GM19328 (cell line): ENCODE data around the gene CCDC69.

Source experiments
- ATAC-seq: cut with Tn5 transposase; IDR thresholded peaks from one replicate; pipeline ENCODE4 v1.9.1; 2021; ENCODE audit warnings: mild to moderate bottlenecking, moderate library complexity; ENCODE audit not compliant: unreplicated experiment

CCDC69 gene

DNA sequence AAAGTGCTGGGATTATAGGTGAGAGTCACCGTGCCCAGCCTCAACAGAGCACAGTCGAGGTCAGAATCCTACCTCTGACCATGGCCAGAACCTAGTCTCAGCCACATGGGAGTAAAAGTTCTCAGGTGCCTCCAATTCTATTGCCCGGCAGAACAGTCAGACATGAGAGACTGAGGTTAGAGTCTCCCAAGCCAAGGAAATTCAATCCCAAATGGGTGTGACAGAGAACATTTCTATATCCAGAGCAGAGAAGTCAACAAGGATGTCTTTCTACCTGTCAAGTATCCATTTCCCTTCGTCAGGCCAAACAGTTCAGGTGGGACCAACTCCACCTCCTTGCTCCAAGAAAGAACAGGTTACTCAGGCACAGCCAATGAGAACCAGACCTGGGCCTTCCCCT lies 76.9 kb downstream of the CCDC69 start:
- ATAC-seq, result no peak

DNA sequence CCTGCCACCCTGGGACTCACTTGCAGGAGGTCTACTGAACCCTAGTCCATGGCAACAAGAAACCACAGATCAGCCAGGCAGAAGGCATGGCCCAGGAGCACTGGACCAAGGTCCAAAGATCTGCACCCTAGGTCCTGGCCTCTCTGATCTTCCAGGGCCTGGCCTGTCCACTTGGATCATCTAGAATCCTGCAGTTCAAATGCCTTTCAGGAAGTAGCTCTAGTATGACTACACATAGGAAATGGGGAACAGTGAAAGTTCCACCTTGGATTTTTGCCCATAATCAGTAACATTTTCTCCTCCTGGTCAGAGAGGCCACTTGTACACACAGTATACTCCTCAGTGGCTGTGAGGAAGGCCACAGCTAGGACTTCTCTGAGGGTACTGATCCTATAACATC lies 77.8 kb downstream of the CCDC69 start:
- ATAC-seq, result no peak

DNA sequence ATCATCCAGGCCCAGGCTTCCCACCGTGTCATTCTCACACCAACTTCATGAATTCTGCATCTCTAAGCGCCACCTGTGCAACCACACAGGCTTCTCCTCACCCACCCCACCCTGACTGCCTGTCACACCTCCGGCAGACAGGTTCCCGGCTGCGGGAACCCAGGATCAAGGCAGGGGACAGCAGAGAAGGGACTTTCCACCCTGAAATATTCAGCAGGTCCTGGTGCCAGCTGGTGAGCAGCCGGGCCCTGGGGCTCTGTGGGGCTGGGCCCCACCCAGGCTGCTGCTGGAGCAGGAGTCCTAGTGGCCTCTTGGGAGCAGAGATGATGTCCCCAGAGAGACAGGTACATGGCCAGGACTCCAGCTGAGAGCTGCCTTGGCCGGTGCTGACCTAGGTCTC lies 79.0 kb downstream of the CCDC69 start:
- ATAC-seq, result no peak

DNA sequence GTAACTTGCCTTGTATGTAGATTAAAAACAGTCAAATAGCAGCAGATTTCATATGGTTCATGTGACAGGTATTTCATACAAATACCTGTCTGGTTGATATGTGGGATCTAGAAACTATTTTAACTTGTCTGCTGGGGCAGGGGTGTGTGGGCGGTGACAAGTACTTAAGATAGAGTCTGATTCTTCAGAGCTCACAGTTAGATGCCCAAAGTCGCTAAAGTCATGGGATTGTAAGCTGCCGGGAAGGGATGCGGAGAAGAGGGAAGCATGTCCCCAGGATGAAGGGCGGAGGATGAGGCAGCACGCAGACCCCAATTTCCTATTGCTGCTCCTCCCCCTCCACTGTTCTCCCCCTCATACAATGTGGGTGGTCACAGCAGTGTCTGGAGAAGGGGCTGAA lies 79.6 kb downstream of the CCDC69 start:
- no peak for ATAC-seq

DNA sequence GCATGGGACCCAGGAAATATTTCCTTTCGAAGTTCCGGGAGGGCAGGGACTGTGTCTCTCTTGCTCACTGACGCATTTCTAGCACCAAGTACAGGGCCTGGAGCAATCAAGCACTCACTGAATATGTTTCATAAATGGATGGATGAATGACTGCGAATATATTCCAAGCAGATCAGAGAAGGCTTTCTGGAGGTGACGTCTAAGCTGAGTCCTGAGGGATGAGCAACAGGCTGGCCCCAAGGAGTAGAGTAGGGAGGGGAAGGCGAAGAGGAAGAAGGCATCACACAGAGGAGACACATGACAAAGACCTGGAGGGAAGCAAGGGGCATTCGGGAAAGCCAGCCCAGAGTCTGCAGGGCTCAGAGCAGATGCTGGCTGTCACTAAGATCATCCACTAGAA lies 80.2 kb downstream of the CCDC69 start:
- ATAC-seq, result no peak

DNA sequence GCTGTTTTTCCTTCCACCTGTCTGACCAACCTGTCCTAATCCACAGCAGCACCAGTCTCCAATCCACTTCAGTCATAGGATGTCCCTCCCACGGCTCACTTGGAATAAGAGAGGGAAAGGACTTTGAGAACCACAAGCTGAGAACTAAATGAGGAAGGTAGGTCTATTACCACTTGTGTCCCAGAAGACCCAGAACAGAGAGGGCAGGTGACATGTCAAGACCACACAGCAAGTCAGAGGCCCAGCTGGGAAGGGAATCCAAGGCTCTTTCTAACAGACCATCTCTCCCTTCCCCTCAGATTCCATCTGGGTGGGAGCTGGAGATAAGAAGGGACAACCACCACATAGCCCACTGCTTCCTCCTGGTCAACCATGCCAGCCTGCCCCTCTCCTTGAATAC lies 81.0 kb downstream of the CCDC69 start:
- ATAC-seq, result no peak

DNA sequence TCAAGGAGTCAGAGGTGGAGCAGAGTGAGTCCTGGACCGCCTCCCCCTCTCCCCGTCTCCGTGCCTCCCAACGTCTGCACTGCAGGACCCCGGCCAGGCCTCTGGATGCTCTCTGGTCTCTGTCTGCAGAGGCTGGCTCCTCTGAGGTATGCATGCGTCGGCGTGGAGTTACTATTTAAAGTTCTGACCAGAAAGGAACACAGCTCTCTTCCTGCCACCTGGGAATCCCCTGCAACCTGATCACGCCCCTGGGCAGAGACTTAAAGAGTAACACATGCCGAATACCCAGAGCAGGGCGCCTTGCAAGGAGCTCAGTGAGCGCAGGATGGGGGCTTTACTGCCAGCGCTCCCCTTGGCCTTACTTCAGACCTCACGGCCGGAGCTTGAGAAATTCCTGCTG lies 82.4 kb downstream of the CCDC69 start:
- peak; percentile 76 for ATAC-seq

DNA sequence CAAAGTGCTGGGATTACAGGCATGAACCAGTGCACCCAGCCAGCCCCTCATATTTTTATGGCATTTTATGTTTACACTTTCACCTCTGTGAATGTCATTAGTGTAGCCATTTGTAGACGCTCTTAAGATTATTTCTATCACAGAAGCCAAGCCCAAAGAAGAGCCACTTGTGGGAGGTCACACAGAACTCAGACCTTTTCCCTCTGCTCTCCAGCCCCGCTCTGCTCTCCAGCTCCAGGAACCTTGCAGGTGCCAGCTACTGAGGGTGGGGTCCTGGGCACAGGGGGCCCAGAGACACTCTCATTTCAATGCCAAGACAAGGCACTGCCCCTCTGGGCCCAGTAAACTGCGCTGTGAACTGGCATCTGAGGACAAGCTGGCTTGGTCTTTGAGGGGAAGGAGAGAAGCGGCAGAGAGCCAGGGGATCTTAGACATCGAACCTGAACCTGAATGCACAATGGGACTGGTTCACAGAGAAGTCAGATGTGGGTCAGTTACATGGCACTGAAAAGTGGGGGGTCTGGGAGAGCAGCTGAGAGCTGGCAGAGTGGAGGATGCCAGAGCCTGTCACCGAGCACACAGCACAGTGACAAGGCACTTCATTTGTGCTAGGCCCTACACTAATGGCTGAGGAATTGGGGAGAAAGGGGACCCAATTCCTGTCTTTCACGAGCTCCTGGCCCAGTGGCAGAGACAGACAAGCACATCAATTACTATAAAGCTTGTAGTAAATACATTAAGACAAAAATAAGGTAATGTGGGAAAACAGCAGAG lies 83.0 kb downstream of the CCDC69 start:
- no peak for ATAC-seq

DNA sequence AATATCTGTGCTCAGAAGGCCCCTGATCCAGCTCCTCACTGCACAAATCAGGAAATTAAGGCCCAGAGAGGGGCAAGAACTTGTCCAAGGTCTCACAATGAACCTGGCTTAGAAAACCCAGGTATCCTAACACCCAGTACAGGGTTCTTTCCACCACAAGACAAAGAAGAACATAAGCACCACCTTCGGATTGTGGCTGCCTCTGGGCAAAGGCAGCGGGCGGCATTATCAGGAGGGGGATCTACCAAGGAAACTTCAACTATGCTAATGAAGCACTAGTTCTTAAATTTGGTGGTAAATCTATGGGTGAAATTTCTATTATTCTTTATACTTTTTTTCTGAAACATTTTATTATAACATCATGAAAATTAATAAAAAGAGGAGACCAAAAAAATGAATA lies 84.2 kb downstream of the CCDC69 start:
- no peak for ATAC-seq

DNA sequence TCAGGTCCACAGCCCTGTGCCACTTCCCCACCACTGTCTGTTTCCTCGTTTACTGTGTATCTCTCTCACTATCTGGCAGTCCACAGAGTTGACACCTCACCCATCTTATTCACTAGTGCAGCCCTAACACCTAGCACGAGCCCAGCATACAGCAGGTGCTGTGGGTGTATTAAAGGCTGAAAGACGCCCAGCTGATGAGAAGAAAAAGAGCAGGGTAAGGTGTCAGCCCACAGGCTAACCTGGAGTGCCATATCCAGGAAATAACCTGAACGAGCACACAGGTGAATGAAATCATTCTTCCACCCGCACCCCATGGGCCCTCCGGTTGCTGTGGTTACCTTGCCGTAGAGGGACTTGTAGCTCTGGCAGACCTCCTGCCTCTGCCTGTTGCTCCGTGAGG lies 84.9 kb downstream of the CCDC69 start:
- no peak for ATAC-seq

DNA sequence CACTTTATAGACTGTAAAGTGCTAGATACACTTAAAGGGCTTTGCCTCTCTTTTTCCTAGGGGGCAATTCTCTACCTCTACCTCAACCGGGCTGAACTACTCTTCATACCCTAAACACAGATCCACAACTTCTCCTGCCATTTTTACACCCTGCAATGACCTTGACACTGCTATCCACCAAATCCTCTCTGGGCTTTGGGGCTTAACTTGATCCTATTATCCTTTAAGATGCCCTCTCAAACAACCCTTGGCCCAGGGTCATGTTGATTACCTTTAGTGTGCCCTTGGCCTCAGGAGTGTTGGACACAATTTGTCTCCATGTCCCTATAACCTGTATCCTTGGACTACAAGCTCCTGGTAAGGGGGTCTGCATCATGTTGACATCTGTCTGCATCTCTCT lies 85.8 kb downstream of the CCDC69 start:
- no peak for ATAC-seq

DNA sequence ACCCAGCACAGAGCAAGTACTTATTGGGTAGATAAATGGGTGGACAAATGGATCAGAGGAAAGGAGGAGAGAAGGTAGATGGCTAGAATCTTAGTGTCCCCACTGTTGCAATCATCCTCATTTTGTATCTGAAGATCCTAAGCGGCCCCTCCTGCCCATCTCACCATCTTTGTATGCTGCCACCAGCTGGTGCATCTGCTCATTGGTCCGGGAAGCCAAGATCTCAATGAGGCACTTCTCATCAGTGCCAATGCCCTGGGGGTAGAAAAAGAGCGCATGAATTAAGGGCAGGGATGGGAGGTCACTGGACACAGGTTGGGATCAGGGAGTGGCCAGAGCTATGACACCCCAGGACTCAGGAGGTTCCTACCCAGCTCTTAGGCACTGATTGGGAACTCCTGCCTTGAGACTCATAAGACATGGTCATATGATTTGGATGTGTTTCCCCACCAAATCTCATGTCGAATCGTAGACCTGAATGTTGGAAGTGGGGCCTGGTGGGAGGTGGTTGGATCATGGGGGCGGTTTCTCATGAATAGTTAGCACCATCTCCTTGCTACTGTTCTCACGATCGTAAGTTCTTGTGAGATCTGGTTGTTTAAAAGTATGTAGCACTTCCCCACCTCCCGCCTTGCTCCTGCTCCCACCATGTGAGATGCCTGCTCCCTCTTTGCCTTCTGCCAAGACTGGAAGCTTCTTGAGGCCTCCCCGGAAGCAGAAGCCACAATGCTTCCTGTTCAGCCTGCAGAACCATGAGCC lies 86.6 kb downstream of the CCDC69 start:
- ATAC-seq, result no peak

DNA sequence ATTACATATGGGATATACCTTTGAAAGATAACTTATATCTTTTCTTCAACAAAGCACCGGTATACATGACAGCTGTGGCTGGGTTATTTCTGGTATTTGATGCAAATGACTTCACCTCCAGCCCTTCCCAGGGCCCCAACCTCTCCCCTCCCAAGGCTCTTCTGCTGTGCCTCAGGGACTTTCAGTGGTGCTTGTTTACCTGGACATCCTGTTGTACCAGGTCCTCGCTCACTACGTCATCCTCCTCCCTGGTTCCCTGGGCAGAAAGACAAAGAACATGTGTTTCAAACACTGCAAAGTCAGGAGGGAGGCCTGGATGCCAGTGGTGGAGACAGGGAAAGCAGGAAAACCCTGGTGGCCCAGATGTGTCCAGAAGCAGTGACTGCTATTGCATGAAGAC lies 89.7 kb downstream of the CCDC69 start:
- ATAC-seq, result peak; percentile 69

DNA sequence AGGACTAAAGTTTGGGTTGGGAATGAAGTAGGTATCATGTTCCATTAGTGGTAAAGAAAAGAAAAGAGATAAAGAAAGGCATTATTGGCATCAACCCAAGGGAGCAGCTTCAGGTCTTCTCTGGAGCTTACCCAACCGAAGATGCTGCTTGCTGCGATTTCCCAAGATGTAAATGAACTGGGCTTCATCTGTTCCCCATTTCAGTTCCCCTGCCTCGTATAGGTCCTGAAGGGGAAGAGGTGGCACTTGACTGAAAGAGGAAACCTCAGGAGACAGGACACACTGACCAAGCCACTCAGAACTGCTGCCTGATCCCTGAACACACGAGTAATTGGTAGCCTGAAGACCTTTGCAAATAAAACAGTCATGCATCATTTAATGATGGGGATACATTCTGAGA lies 90.9 kb downstream of the CCDC69 start:
- ATAC-seq, result no peak
